Stimulated activated CD4-positive, alpha-beta T cell treated with anti-CD3 and anti-CD28 coated beads, TNF-alpha, amount 100 ng/mL, for 24 hours (primary cell): ENCODE data around the gene GAGE12D.
"Not testable (repeated sequence)": the region's sequence is repeated elsewhere in the genome, so short reads cannot be mapped to it uniquely, and the experiment has no call there.

Experiments
- DNase-seq, 3 experiments: peaks; one replicate each; pipeline ENCODE4 v3.0.0-alpha.2; 2020; ENCODE audit warnings: low read depth in 3 of 3

GAGE12D gene

GRCh38 chrX:49541433-49541832, at the start of gene GAGE12D:
Gene GAGE12D, plus strand, starts transcription at chrX:49541733. Its CDS starts 1,155 bp downstream, at chrX:49542888.
- not testable (repeated sequence) for DNase-seq

GRCh38 chrX:49531877-49532276, 9.7 kb upstream of the GAGE12D start, which contains the start of gene GAGE12C:
Gene GAGE12C, plus strand, starts transcription at chrX:49532177. Its CDS starts 1,155 bp downstream, at chrX:49533332.
- DNase-seq, result not testable (repeated sequence)

- DNase-seq, result not testable (repeated sequence)
These were observed 9.5 kb downstream of the GAGE12D start, which contains the start of gene GAGE12E for GRCh38 chrX:49550989-49551388. Gene GAGE12E, plus strand, starts transcription at chrX:49551289. Its CDS starts 1,155 bp downstream, at chrX:49552444.

GRCh38 chrX:49560542-49560941, 19.0 kb downstream of the GAGE12D start, which contains the start of gene GAGE12F:
Gene GAGE12F, plus strand, starts transcription at chrX:49560842. Its CDS starts 1,155 bp downstream, at chrX:49561997.
- DNase-seq, result not testable (repeated sequence)

- DNase-seq, result not testable (repeated sequence)
These were observed 27.2 kb downstream of the GAGE12D start for GRCh38 chrX:49568728-49569127.

GRCh38 chrX:49569152-49569551, 27.6 kb downstream of the GAGE12D start:
- DNase-seq, result not testable (repeated sequence)

- DNase-seq, result not testable (repeated sequence)
These were observed 28.6 kb downstream of the GAGE12D start, which contains the start of gene GAGE12G for GRCh38 chrX:49570100-49570499. Gene GAGE12G, plus strand, starts transcription at chrX:49570400. Its CDS starts 1,155 bp downstream, at chrX:49571555.

- not testable (repeated sequence) for DNase-seq
These were observed 38.1 kb downstream of the GAGE12D start, which contains the start of gene GAGE12H for GRCh38 chrX:49579649-49580048. Gene GAGE12H, plus strand, starts transcription at chrX:49579949. Its CDS starts 1,155 bp downstream, at chrX:49581104.

GRCh38 chrX:49589196-49589595, 47.7 kb downstream of the GAGE12D start, which contains the start of gene GAGE2A:
Gene GAGE2A, plus strand, starts transcription at chrX:49589496. Its CDS starts 1,155 bp downstream, at chrX:49590651.
- not testable (repeated sequence) for DNase-seq

- peak in 1 of 3 experiments; percentile 0 for DNase-seq
These were observed 48.4 kb downstream of the GAGE12D start for GRCh38 chrX:49589769-49590478.

- not testable (repeated sequence) for DNase-seq
These were observed 49.0 kb downstream of the GAGE12D start for GRCh38 chrX:49590488-49590887.
